GM19395 (cell line): ENCODE data around the gene SLC25A18.
A peak's percentile ranks its signal among the peaks of the same experiment; 100 is the strongest.
"Not testable (repeated sequence)": the region's sequence is repeated elsewhere in the genome, so short reads cannot be mapped to it uniquely, and the experiment has no call there.

Experiments
- ATAC-seq: cut with Tn5 transposase; IDR thresholded peaks from one replicate; pipeline ENCODE4 v1.9.1; 2021; ENCODE audit warnings: mild to moderate bottlenecking, moderate library complexity; ENCODE audit not compliant: unreplicated experiment

The SLC25A18 gene

GRCh38 chr22:17603668-17604067 lies 40.4 kb downstream of the SLC25A18 start:
- no peak for ATAC-seq

DNA sequence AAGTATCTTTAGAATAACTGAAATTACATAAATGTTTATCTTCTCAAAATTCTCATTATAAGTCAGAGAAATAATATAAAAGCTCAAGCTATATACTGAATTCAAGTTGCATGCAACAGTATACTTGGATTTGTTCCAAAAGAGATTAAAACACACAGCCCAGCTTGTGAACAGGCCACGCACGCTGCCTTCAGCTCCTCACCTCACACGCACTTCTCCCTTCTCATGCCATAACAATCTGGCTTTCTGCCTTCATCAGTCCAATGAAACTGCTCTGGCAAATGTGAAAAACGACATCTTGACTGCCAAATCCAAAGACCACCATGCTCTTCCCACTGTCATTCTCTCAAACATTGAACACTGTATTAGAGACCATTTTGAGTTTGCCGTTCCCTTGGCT lies 43.2 kb downstream of the SLC25A18 start:
- ATAC-seq, result no peak

DNA sequence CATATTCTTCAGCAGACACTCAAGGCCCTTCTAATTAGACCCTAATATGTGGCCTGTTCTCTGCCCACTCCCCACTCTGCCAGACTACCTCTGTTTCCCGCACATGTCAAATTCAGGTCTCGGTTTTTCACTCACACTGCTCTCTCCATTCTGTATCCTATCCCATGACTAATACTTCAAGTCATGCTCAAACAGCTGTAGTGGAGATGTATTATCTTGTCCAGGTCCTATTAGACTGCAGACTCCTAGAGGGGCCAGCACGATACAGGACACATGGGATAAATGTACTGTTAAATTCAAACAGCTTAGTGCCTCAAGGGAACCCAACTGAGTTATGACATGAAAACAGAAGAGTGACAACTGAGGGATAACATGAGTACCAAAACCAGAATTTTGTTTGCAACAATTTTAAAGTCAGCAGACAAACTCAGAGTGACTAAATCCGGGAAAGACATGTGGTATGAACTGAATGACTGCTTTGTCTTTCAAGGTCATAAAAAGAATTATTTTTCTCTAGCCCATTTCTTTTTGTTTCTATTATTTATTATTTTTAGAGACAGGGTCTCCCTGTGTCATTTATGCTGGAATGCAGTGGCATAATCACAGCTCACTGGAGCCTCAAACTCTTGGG lies 44.7 kb downstream of the SLC25A18 start:
- no peak for ATAC-seq

- no peak for ATAC-seq
These were observed 48.8 kb downstream of the SLC25A18 start for GRCh38 chr22:17612057-17612456.

- ATAC-seq, result no peak
These were observed 50.0 kb downstream of the SLC25A18 start for GRCh38 chr22:17613280-17613679.

- no peak for ATAC-seq
These were observed 64.7 kb downstream of the SLC25A18 start for GRCh38 chr22:17627961-17628405.

DNA sequence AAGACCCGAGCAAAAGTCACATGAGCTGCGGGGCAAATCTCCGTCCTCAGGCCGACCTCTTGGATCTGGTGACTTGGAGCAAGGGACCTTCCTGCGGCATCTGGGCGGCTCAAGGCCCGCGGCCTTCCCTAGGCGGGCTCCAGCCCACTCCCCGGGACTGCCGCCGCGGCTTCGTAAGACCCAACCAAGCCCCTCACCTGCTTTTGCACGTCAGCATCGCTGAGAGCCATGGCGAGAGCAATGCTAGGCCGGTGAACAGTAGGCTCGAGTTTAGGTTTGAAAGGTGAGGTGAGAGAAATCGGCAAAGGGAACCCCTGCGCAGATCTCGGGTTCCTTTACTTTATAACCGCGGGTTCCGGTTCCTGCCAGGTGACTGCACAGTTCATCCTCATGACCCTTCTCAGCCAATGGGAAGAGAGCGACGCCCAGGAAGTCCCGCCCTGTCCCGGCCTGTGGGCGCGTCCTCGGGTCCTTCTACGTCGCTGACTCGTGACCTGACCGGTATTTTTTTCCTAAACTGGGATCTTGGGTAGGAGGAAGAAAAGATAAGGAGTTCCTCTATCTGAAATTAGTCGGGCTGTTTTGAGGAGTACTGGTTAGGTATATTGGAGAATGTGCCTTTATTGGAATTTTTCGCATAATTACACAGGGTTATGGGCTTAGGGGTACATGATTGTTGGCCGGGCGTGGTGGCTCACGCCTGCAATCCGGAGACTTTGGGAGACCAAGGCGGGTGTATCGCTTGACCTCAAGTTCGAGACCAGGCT lies 65.3 kb downstream of the SLC25A18 start, which contains the start of gene ATP6V1E1:
Gene ATP6V1E1 (minus strand): TSS at position 344 of the 767 bp plus-strand sequence. CDS start 114 bp downstream, at position 230.
- peak; percentile 100 for ATAC-seq

DNA sequence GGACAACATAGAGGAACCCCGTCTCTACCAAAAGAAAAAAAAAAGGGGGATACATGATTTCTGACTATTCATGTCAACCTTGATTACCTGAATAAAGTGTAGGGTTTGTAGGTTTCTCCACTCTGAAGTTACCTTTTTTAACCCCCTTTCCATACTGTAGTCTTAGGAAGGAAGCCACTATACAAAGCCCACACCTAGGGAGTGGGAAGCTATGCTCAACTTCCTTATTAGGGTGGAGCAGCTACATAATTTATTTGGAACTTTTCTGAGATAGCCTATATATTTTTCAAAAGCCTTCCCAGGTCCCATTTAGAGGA lies 65.8 kb downstream of the SLC25A18 start:
- ATAC-seq, result no peak

GRCh38 chr22:17629641-17630040 lies 66.3 kb downstream of the SLC25A18 start:
- no peak for ATAC-seq

DNA sequence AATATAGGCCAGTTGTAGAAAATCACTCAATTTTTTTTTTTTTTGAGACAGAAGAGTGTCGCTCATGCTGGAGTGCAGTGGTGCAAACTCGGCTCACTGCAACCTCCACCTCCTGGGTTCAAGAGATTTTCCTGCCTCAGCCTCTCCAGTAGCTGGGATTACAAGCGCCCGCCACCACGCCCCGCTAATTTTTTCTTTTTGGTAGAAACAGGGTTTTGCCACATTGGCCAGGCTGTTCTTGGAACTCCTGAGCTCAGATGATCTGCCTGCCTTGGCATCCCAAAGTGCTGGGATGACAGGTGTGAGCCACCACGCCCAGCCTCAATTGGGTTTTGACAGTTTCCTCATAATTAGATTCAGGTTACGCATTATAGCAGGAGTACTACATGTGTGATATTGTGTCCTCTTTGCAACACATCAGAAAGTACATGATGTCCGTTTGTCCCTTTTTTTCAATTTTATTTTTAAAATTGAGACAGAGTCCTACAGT lies 67.8 kb downstream of the SLC25A18 start:
- no peak for ATAC-seq

- ATAC-seq, result no peak
These were observed 70.1 kb downstream of the SLC25A18 start for GRCh38 chr22:17633217-17633997.

- ATAC-seq, result no peak
These were observed 70.7 kb downstream of the SLC25A18 start for GRCh38 chr22:17633998-17634323.

DNA sequence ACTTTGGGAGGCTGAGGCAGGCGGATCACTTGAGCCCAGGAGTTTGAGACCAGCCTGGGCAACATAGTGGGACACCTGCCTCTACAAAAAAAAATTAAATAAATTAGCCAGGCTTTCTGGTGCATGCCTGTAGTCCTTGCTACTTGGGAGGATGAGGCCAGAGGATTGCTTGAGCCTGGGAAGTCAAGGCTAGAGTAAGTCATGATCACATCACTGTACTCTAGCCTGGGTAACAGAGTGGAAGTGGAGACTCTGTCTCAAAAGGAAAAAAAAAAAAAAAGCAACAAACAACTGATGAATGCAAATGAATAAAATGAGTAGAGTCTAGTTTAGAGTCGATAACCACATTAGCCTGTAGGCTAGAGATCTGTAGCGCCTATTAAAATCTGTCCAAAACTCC lies 71.4 kb downstream of the SLC25A18 start:
- ATAC-seq, result no peak

GRCh38 chr22:17636850-17637249 lies 73.6 kb downstream of the SLC25A18 start:
- not testable (repeated sequence) for ATAC-seq

DNA sequence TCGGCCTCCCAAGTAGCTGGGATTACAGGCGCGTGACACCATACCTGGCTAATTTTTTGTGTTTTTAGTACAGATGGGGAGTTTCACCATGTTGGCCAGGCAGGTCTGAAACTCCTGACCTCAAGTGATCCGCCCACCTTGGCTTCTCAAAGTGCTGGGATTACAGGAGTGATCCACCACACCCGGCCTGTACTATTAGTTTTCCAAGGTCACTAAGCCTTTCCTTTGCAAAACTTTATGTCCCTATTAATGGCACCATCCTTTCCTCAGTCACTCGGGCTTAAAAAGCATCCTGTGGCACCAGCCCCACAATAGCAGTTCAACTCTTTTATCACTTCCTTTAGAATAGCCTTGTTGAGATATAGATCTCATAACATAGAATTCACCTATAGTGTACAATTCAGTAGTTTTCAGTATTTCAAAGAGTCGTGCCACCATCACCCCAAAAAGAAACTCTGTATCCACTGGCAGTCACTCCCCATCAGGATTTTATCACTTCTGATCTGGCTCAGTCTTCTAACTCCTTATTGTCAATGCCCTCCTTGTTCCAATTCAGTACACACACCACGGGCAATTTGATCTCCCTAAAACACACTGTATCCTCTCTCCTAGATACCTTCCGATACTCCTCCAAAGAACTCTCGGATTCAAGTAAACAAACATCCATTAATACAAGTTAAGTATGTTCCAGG lies 74.3 kb downstream of the SLC25A18 start:
- ATAC-seq, result no peak

DNA sequence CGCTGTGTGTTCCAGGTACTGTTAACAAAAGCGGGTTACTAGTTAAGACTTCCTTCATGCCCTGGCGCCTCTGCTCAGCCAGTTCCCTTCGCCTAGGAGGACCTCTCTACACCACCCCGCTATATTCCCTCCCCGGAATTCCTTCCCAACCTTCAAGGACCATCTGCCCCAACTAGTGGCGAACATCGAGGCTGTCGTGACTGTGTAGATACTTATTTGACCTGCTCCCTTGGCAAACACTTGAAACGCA lies 74.8 kb downstream of the SLC25A18 start:
- peak; percentile 23 for ATAC-seq

DNA sequence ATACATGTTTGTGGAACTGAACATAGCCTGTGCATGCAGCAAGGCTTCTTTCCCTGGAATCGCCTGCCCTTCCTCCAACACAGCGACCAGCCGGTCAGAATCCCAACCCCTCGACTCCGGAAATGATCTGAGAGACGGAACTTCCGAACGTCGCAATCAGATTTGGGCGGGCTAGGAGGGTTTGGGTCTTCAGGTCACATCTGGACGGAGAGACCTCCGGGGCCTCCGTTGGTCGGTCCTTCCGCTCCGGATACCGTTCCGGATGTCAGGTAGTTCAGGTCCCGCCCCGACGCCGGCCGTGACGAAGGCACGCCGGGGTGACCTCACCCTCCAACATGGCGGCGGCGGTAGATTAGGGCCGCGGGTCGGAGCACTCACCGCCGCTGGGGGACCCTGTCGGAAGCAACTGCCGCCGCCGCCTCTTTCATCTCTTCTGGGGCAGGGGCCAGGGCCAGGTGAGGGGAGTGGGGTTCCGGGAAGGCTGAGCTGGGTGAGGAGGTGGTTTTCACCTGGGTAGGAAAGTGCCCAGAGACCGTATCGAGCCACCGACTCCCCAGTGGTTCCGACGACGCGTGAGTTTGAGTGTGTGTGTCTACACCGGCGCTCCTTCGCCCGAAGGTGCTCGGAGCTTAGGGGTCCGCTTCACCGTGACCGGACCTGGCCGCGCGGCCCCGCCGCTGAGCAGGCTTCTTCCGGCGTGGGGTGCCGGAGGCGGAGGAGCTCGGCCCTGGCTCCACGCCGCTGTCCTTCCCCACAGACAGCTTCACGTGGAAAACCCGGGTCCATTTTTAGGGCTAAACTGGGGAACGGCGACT lies 75.3 kb downstream of the SLC25A18 start, which contains the start of gene BCL2L13:
Gene BCL2L13 (plus strand): TSS at position 326 of the 815 bp plus-strand sequence. CDS start 16,955 bp downstream, outside the sequence.
- peak; percentile 94 for ATAC-seq

DNA sequence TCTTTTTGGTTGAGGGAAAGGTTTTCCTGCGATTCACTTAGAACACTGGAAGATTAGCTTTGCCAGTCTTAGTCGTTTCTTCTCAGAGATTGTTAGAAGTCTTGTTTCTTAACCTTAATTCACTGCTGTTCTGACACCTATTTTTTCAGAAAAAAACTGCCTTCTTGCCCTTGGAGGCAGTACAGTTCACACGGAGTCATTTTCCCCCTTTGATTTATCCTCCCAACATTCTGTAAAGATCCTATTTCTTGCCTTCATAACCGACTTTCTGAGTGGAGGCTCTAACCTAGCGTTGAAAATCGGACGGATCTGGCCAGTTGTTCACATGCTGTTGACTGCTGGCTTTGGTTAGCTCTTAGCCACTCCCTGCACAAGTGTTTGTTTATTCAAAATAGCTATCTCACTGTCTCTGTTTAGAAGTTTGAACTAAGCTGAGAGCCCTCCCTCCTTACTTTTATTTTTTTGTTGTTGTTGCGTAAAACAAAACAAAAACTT lies 76.0 kb downstream of the SLC25A18 start:
- ATAC-seq, result peak; percentile 44
